Non-pigmented ciliary epithelial cell (primary cell): ENCODE data around the gene CYTH1.
"Not testable (repeated sequence)": the region's sequence is repeated elsewhere in the genome, so short reads cannot be mapped to it uniquely, and the experiment has no call there.

Source experiments
- DNase-seq: peaks from one replicate; pipeline ENCODE4 v3.0.0-alpha.2; 2010; ENCODE audit warnings: low read depth

Gene CYTH1

DNA sequence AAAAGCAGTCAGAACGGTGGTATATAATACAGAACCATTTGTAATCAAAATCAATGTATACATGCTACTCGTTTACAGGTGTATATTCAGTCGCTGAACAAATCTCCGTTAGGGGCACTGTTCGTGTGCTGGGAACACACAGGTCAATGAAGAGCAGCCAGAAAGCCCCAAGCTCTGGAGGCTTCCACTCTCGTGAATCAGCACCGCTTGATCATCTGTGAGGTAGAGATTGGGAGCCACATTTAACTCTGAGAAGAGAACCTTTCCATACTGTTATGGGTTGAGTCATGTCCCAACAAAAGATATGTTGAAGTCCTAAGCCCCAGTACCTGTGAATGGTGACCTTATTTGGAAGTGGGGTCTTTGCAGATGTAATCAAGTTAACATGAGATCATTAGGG, 5.4 kb upstream of the CYTH1 start:
- no peak for DNase-seq

DNA sequence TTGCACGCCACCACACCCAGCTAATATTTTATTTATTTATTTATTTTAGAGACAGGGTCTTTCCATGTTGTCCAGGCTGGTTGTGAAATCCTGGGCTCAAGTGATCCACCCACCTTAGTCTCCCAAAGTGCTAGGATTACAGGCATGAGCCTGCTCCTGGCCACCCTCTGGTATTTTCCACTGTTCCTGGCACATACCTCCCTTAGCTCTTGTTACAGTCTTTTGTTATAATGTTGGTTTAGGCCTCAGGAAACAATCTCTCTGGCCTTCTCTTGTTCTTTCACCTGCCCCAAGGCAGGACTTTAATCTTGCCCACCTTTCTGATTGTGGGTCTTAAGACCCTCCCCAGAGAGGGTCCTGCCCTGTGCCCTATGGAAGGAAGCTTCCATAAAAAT, 3.6 kb upstream of the CYTH1 start:
- DNase-seq: no peak

DNA sequence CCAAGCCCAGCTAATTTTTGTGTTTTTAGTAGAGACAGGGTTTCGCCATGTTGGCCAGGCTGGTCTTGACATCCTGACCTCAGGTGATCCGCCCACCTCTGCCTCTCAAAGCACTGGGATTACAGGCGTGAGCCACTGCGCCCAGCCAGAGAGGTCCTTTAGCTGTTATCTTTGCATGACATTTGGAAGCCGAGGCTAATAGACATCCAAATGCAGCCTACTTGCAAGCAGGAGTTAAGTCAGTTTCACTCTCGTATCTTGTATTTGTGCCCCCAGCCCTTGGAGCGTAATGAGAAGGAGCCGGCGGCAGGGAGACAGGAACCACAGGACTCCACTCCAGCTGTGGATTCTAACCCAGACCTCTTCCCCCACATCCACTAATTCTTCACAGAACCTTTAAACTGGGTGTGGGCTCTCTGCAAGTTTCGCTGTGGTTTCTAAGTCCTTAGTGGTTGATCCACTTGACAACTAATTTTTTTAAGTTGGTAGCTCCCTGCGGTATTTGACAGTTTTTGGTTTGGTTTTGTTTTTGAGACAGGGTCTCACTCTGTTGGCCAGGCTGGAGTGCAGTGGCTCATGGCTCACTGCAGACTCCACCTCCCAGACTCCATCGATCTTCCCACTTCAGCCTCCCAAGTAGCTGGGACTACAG, 3.1 kb upstream of the CYTH1 start:
- DNase-seq: no peak

DNA sequence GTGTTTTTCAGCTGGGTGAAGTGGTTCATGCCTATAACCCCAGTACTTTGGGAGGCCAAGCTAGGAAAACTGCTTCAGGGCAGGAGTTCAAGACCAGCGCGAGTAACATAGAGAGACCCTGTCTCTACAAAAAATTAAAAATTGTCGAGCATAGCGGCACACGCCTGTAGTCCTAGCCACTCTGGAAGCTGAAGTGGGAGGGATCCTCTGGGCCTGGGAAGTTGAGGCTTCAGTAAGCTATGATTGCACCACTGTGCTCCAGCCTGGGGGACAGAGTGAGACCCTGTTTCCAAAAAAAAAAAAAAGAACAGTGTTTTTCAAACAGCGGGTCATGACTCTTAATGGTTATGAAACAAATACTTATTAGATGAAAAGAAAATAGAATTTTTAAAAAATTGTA, 2.3 kb upstream of the CYTH1 start:
- DNase-seq: no peak

DNA sequence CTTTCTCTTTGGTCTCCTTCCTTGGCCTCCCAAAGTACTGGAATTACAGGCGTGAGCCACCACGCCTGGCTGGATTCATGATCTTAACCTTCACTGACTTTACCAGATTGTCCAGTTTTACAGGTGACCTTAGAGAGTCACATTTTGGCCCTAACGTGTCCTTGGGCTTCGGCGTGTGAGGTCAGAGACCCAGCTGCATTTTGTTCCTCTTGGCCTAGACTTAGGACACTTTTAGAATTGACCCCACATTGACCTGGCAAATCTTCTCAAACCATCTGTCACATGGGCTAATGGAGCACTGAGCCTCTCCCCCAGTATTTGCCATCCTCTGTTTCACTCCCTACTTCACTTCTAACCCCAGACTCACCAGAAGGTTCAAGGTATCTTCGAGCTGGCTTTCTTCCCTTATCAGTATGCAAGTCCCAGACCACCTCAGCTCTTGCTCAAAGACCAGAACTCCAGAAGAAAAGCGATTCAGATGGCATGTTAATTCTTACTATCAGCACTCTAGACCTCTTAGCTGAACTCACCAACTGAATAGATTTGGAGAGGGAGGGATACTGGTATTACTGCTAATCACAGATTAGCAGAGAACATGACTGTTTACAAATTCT, 1.7 kb upstream of the CYTH1 start:
- DNase-seq: no peak

DNA sequence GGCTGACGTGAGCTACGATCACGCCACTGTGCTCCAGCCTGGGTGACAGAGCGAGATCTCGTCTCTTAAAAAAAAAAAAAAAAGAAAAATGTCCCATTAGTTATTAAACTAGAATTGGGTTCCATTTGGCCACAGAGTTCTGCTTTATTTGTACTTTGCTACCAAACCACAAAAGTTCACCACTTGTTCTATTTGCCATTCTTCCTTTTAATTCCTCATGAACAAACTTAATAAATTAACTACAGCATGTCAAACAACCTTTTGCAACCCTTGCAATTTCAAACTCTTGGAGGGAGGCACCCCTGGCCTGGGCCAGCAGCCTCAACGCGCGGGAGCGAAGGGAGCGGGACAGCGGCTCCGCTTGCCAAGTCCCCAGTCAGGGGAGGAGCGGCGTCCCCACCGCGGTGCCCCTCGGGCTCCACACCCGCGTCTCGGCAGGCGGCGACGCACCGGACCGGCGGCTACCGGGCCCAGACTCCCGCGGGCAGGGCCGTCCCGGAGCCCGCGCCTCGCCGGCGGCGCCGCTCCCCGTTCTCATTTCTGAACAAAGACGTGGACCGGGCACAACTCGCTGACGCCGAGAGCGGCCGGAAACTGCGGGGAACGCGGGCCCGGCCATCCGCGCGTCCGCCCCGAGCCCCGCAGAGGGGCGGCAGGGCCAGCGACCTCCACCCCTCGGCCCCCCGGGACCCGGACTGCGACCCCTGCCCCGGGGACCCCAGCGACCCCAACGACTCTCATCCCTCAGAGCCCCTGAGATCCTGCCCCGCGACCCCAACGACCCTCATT, 775 bp downstream of the CYTH1 start:
- no peak for DNase-seq

DNA sequence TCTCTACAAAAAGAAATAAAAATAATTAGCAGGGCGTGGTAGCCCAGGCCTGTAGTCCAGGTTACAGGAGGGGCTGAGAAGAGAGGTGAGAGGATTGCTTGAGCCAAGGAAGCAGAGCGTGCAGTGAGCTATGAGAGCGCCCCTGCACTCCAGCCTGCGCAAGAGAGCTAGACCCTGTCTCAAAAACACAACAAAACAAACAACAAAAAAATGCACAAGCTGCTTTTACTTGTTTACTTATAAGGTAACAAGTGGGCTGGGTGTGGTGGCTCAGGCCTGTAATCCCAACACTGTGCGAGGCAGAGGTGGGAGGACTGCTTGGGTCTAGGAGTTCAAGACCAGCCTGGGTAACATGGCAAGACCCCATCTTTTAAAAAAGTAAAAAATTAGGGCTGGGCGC, 1.7 kb downstream of the CYTH1 start:
- DNase-seq: no peak

DNA sequence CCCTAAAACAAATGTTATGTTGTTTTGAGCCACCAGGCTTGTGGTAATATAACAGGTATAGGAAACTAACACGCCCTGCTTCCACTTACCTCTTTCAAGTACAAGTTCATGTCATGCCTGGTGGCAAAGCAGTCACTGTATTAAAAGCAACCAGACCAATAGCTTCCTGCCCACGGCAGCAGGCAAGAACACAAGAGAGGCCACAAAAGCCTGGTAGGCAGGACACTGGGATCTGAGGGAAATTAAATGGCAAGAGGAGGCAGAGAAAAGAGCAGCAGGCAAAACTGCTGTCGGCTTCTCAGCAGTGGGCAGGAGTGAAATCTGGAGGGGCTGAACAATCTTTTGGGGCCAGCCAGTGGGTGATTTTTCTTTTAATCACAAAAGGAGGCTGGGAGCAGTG, 2.2 kb downstream of the CYTH1 start:
- no peak for DNase-seq

DNA sequence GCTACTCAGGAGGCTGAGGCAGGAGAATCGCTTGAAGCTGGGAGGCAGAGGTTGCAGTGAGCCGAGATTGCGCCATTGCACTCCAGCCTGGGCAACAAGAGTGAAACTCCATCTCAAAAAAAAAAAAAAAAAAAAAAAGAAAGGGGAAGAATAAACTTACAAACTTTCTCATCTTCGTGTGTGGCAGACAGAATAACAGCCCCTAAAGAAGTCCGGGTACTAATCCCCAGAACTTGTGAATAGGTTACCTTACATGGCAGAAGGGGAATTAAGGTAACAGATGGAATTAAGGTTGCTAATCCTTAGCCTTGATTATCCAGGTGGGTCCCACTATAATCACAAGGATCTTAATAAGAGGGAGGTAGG, 2.8 kb downstream of the CYTH1 start:
- not testable (repeated sequence) for DNase-seq

DNA sequence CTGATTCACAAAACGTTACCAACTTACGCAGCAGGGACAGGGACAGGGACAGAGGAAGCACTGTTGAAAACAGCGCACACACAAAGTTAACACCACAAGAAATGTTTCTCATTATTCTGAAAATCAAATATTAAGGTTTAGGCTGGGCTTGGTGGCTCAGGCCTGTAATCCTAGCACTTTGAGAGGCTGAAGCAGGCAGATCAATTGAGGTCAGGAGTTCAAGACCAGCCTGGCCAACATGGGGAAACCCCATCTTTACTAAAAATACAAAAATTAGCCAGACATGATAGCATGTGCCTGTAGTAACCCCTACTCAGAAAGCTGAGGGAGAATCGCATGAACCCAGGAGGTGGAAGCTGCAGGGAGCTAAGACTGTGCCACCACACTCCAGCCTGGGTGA, 4.2 kb downstream of the CYTH1 start:
- no peak for DNase-seq

DNA sequence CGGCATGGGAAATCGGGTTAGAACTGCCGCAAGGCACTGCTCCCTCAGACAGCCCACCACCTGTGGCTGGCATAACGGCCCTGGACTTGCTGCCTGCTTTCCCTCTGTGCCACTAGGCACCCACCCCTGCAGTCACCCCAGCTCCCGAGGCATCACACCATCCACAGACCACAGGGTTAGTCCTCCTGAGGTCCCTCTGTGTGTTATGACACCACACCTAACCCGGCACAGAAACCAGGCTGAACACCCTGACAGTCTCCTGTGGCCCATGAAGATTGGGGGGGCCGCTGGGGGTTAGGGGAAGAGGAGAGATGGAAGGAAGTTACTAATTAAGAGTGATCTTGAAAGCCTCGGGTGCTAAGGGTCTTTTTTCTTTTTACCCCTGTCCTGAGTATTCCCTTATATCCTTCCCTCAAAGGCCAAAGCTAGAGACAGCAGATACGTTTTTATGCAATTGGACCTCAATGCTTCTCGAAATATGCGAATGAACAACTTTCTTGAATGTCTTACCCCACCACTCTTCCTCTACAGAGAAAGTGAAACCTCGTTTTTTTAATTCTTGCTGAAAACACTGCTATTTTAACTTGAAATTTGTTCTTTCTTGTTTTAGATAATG, 7.0 kb downstream of the CYTH1 start:
- DNase-seq: no peak

DNA sequence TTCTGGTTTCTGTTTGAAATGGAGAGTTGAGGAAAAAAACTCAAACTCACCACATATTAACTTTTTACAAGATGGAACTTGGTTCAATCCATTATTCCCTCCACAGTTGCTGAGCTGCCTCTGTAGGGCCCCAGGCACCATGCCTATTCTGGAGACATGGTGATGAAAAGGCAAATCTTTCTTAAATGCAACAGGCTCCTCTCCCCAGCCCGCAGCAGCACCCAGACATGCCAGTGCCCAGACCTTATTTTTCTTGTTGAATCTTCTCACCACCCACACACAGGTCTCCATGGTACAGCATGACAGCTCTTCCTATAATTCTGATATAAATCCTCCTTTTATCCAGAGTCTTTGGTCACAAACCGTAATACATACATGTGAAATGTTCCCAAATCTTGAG, 7.6 kb downstream of the CYTH1 start:
- DNase-seq: no peak

DNA sequence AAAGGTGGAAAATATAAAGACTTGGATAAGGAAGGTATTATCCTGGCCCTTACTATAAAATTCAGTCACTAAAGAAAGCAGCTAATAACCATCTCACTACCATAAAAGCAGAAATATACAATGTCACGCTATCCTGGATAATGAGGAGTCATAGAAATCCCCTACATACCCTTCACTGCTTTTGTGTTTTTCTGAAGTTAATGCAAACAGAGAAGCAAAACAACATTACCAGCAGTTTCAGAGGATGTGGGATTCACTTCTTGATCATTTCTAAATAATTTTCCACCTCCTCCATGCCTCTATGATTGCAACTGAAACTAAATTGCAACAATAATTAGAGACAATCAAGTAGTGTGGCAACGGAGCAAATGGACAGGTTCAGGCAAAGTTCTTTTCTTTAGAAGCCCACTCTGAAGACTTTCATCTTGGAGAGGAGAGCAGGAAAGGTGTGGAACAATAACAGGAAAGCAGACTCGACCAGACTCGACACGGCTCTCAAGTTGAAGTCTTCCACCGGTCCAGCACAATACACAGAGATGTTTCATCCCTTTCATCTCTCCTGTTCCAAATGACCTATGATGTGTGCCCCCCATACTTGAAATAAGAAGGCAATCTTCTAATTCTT, 10.2 kb downstream of the CYTH1 start:
- DNase-seq: no peak

DNA sequence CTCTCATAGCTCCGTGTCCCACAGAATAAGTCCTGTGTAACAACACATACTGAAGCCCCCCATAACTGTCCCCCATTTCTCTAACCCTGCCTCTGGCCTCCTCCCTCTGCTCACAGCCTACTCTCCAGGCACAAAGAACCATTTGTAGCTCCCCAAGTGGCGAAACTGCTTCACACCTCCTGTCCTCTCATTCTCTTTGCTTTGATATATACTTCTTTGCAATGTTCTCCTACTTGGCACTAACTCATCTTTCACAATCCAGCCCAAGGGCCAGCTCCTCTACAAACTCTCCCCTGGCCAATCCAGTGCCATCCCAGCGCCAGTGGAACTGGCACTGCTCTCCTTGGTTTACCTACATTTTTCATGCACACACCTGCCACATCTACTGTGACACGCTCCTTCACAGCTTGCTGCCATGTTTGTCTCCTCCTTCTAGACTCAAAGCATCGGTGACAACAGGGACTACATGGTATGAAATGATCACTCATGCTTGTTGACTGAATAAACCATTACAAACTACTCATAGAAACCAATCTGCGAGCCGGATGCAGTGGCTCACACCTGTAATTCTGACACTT, 12.8 kb downstream of the CYTH1 start:
- DNase-seq: no peak

DNA sequence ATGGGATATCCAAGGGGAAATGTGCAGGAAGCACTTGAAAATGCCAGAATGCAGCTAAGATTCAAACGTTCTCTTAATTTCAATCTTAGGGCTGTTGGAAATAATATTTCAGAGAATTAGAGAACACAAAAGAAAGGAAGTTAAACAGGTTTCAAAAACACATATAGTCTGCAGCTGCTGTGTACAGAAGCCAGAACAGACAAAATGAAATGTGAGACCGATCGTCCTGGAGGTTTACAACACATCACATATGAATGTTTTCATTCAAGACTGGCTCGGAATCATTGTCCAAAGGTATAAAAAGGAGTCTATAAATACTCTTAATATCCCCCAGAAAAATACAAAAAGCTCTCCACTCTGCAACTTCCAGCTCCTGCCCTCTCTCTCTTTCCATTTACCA, 14.3 kb downstream of the CYTH1 start:
- DNase-seq: no peak

DNA sequence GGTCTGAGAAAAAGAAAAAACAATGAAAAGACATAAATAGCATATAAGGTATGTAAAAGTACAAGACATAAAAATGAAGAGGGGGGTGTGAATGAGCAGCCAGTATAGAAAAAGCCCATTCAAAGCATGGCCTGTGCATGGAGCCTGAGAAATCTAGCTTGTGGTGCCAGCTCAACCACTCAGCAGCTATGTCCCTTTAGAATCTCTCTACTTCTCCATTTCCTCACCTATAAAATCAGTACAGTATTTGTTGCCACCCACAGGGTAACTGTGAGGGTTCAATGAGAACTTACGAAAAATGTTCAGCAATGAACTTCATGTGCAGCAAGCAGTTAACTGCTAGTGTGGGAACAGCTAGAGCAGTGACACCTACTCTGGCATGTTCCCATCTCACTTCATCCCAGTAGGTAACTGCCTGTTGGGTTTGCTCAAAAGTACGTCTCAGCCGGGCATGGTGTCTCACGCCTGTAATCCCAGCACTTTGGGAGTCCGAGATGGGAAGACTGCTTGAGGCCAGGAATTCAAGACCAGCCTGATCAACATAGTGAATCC, 15.3 kb downstream of the CYTH1 start:
- DNase-seq: no peak

DNA sequence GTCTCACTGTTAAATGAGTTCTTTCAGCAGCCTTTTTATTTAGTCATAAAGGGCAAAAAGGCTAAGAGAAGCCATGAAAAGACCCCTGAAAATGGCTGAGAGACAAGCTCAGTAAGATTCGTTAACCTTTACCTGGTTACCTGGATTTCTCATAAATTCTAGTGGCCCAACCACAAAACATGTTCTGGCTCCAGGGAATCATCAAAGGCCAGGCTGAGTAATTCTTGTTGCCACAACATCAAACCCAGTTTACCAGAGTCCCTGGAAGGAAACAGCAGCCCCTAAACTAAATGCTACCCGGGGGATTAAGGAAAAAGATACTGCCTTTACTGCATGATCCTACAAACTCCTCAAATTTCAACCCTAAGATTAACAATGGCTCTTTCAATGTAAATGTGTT, 15.8 kb downstream of the CYTH1 start:
- DNase-seq: no peak

DNA sequence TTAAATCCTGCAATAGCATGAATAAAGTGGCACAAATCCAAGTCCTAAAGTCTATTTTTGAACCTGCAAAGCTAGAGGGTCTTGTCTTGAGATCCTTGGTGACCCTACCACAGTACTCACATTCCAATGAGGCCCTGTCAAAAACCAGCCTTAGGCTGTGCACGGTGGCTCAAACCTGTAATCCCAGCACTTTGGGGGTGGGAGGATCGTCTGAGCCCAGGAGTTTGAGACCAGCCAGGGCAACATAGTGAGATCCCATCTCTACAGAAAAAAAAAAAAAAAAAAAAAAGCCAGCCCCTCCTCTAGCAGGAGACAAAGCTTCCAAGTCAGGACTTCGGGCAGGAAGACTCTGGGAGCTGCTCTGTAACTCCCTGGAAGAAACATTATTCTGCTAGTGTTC, 16.3 kb downstream of the CYTH1 start:
- no peak for DNase-seq

DNA sequence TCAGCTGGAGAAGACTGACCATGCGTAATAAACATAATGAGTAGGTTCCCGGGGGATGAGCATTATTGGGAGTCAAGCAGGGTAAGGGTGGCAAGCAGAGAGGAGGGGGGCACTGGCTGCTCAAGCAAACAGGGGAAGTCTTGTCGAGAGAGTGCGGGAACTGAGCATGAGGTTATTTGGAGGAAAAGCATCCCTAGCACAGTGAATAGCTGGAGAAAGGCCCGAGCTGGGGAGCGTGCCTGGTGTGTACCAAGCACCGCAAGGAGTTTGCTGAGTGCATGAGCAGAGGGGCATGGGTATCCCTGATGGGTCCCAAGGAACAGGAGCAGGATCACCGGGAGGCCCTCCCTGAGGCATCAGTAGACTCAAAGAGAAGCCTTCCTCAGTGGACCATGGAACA, 17.2 kb downstream of the CYTH1 start:
- DNase-seq: no peak

DNA sequence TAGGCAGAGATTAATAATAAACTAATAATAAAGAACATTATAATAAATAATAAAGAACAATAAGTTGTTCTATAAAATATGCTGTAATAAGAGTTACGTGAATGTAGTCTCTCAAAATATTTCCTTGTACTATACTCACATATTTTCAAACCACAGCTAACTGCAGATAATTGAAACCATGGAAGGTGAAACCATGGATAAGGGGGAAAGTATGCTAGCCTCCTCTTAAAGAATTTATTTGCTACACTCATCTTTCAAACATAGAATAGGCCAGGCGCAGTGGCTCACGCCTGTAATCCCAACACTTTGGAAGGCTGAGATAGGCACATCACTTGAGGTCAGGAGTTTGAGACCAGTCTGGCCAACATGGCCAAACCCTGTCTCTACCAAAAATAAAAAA, 18.5 kb downstream of the CYTH1 start:
- DNase-seq: no peak

DNA sequence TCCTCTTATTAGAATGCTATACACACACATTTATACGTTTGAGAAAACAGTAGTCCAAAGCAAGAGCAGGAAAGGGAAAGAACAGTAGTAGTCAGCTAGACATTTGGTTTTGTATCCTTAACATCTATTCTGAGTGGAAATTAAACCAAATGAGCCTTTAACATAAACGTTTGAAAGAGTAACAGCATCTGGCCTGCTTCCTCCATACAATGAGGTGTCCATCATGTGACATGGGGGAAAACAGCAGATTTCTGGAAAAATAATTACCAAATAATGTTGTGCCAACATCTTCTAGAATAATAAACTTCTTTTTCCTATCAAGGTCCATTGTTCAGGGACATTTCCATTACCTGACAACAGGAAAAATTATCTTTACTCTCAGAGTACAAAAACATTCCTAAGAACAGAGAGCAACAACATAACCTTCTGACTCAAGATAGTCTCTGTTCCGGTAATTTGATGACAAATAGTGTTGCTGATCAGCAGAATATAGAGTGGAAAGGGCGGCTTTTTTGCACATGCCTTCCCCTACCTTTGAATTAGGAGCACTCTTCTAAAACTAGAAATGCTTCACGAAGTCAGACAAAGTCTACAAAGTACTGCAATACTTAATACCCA, 20.2 kb downstream of the CYTH1 start:
- no peak for DNase-seq

DNA sequence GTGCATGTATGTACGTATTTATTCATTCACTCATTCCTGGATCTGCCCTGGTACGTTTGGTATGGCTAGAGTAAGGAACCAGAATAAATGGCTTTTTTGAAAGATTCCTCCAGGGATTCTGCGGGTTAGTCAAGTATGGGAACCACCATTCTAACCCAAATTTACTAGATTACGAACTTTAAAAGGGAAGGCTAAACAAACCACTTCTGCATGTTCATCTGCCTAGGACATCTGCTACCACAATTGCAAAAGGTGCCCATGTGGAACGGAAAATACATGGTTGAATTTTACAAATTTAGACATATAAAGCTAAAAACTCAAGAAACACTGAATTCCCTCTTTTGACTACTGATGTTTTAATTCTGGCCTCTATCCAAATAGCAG, 22.1 kb downstream of the CYTH1 start:
- DNase-seq: no peak
